T-helper 9 cell (primary cell): ENCODE data around the gene URB2.
"Not testable (repeated sequence)": the region's sequence is repeated elsewhere in the genome, so short reads cannot be mapped to it uniquely, and the experiment has no call there.

Source experiments
- DNase-seq: peaks from one replicate; pipeline ENCODE4 v3.0.0-alpha.2; 2020

The URB2 gene

DNA sequence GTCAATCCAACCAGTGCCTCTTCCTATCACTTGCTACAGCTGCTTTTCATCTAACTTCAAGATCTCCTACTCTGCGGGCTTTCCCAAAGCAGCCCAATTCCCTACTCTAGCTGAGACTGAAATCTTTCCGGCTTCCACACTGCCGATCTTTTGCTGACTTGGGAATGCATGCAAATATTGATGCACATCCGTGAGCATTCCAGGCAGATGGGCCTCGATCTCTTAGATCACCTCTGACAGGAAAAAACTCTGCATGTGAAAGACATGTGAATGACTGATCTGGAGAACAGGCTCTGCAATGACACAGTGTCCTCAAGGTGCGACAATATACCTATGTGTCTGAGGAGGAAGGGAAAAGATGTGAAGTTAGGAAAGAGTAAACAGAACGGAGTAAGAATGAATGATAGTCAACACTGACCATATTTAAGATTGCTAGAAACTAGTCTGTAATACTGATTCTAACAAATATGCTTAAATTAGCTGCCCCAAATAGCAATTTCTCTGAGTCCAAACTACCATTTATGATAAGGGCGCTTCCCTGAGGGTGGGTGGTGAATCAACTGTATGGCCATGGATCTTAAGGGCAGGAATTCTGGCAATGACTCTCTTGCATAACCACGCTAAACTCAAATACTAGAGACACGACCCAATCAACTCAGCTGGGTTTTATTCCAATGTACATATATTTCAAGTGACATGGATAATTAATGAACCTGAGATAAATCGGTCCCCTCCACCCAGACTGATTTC is 8.5 kb upstream of the URB2 start:
- DNase-seq: no peak

DNA sequence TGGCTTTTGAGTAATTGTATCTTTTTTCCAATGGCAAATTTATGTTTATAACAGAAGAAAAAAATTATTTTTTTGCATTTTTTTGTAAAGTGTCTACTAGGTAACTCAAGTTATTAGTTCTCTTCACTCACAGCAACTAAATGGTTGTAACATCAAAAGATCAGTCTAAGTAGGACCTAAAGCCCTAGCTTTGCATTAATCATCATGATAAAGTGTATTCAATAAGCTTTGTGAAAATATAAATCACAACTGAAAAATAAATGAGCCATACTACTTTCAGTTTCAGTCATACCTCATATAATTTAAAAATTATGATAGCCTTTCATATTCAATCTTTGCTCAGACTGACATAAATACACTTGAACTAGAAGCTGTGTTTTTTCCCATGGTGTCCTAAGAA is 7.0 kb upstream of the URB2 start:
- DNase-seq: no peak

- no peak for DNase-seq
Measured at GRCh38 chr1:229619614-229620013, 6.4 kb upstream of the URB2 start.

DNA sequence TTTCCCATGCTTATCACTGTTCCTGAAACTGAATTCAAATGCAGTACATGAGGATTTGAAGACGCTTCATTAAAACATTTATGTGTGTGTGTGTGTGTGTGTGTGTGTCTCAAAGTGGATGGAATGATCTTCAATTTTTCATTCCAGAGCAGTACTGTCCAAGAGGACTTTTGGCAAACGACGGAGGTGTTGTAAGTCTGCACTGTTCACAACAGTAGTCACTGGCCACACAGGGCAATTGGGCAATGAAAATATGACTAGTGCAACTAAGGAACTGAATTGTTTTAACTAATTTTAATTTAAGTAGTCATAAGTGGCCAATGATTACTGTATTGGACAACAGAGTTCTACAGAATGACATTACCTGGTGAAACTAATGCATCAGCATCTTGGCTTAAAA is 5.2 kb upstream of the URB2 start:
- no peak for DNase-seq

DNA sequence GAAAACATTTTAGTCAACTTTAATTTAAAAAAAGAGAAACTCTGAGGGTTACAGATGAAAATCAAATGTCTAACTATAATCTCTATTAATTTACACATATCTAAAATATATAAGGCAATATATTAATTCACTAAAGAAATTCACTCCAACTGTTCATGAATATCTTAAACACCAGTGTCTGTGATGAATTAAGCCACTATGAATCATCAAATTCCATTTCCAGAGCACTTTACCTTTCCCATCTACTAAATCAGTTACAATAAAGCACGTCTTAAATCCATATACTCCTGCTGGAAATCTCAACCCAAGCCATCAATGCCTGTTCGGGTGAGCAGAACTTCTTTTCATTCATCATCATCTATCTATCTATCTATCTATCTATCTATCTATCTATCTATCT is 4.4 kb upstream of the URB2 start:
- DNase-seq: no peak

- DNase-seq: not testable (repeated sequence)
Measured at GRCh38 chr1:229622641-229623120, 3.4 kb upstream of the URB2 start.

DNA sequence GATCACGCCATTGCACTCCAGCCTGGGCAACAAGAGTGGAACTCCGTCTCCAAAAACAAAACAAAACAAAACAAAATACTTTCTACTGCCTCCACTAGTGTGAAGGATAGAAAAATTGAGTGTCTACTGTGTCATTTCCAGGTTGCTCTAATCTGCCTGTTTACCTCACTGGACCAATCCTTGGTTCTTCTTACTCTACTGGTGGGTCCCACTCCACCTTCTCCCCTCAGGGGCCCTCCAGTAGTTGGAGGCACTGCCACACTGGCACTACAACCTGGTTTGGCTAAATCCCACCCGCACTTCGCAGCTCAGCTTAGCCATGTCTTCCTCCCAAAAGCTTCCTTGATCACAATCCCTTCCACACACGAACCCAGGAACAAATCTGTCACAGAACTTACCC is 2.8 kb upstream of the URB2 start:
- no peak for DNase-seq

GRCh38 chr1:229623838-229624237 is 2.2 kb upstream of the URB2 start:
- DNase-seq: no peak

GRCh38 chr1:229624521-229625070 is 1.5 kb upstream of the URB2 start:
- DNase-seq: no peak

DNA sequence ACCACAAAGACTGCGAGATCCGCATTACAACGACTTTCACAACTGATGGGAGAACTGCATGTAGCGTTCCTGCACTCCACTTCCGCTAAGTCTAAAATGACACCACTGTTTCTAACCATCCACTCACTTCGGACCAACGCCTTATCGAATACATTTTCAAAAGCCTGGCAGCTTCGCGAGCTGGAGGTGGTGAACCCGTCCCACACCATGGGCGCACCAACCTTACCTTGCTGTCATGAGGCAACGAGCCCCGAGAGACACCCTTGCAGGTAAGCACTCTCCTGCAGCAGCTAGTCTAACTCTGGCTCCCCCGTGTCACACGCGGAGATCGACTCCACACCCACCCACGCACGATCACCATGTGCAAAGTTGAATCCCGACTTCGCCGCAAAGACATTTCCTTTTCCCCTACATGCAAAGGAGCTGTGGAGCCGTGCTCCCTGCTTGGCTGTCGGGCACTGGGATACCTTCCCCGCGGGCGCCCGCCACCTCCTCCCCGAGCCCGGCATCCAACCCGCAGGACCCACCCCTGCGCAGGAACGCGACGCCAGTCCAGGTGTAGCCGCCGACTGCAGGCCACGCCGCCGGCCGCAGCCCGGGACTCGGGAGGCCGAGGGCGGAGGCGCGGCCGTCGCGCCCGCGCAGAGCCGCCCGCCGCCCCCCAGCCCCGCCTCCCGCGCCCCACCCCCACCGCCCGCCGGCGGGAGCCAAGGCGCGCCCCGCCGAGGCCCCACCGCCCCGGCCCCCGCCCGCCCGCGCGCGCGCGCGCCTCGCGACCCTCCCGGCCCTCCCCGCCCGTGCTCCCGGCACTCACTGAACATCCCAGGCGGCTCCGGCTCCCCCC is 754 bp upstream of the URB2 start:
- DNase-seq: peak; percentile 43

GRCh38 chr1:229627003-229627402 is 956 bp downstream of the URB2 start:
- DNase-seq: no peak

DNA sequence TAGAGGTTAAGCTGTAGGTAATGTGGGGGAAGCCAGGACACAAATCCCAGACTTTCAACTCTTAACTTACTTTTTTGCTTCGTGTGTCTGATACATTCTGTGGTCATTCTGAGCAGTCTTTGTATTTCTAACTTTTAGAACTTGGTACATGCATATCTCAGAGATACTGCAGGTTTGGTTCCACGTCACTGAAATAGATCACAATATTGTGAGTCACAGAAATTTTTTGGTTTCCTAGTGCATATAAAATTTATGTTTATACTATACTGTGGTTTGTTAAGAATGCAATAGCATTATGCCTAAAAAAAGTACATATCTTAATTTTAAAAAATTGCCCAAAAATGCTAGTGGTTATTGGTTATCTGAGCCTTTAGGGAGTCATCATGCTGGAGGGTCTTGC is 3.2 kb downstream of the URB2 start:
- no peak for DNase-seq

DNA sequence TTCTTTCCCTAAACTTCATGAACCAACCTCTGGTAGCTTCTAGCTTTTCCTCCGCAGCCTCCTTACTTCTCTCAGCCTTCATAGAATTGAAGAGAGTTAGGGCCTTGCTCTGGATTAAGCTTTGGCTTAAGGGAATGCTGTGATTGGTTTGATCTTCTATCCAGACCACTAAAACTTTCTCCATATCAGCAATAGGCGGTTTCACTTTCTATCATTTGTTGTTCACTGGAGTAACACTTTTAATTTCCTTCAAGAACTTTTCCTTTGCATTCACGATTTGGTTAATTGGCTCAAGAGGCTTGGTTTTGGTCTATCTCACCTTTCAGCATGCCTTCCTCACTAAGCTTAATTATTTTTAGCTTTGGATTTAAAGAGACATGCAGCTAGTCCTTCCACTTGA is 5.1 kb downstream of the URB2 start:
- DNase-seq: no peak

- no peak for DNase-seq
Measured at GRCh38 chr1:229631966-229632365, 5.9 kb downstream of the URB2 start.

DNA sequence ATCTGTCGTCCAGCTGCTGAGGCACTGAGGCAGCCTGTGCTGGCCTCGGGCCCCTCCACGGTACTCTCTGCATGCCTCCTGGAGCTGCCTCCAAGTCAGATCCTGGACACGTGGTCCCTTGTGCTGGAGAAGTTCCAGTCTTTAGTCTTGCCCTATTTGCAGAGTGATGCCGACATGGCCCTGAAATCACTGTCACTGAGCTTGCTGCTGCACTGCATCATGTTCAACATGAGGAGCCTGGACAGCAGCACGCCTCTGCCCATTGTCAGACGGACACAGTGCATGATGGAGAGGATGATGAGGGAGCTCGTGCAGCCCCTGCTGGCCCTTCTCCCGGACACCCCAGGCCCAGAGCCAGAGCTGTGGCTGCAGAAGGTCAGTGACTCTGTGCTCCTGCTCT is 10.0 kb downstream of the URB2 start:
- DNase-seq: no peak

GRCh38 chr1:229637746-229638145 is 11.7 kb downstream of the URB2 start:
- DNase-seq: no peak

GRCh38 chr1:229640455-229640854 is 14.4 kb downstream of the URB2 start:
- DNase-seq: no peak

DNA sequence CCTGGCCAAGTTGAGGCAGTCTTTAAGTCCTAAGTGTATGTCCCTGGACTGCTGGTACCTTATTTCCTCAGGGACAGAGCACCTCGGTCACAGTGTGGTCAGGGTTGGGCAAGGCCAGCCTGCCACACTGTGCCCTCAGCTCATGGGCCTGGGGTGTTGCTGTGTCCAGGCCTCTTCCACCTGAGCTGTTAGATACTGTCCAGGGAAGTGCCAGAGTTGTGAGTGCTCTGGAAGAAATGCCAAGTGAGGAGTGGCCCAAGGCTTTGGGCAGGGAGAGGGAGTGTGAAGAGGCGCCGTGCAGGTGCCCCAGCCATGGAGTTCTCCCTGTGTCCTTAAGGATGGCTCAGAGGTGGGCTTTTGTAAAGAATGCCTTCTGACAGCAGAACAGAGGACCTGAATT is 15.3 kb downstream of the URB2 start:
- DNase-seq: no peak

DNA sequence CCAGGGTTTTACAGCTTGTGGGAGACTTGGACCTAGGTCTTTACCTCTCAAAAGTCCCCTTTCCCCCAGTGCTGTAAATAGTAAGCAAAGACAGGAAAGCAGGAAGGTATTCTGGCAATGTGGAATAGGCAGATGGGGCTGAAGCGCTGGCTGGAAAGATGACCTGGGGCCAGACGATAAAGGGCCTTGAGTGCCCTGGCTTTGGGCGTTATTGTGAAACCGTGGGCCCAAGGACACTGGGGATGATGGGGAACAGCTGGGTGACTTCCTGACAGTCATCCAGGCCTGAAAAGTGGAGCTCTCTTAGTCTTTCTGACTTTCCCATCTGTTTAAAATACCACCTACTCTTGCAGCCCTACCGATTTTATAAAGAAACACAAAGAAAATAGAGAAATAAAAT is 16.3 kb downstream of the URB2 start:
- DNase-seq: no peak

GRCh38 chr1:229642970-229643369 is 16.9 kb downstream of the URB2 start:
- no peak for DNase-seq

GRCh38 chr1:229643996-229644745 is 18.1 kb downstream of the URB2 start:
- DNase-seq: no peak

DNA sequence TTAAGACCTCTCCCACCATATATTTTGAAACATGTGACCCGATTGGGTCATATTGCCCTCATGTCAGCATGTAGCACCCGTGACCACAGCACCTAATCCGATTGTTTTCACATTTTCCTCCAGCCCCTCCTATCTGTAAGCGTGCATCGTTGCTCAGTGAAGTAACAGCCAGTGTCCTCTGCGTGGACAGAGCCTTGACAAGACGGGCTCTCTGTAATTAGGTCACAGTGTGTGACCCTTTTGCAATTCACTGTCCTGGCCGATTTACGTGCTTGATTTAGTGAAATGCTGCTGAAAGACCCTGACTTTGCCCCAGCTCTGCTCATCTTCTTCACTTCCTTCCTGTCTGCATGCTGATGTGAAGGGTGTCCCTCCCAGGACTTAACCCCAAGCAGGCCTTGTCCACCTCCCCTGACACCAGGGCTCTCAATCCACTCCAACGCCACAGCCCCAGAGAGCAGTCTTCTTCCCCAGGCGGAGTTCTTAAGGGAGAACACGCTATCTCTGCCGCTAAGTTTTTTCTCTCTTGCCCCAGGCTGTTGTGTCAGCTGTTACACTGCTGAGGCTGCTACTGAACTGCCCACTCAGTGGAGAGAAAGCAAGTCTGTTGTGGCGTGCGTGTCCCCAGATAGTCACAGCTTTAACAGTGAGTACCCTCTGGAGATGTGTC is 19.4 kb downstream of the URB2 start:
- no peak for DNase-seq

- DNase-seq: no peak
Measured at GRCh38 chr1:229648406-229648805, 22.4 kb downstream of the URB2 start.
